Peyer's patch (tissue), 4 donors: ENCODE results near the gene SUPT5H. TPM values are rescaled to one million over a fixed set of nuclear protein-coding genes. Genes with fewer than 3 reads are reported as not detected.
A peak's percentile ranks its signal among the peaks of the same experiment; 100 is the strongest.

Source experiments
- DNase-seq, 3 donors: peaks; one replicate each; pipeline ENCODE4 v3.0.0-alpha.2; 2017 to 2019
- H3K27ac ChIP-seq, 4 donors: fragments of 200-600 bp; sonication (generic); one replicate each; pipeline ENCODE4 v1.5.1; 2016 to 2019
- H3K27me3 ChIP-seq, 2 donors: fragments of 200-600 bp; sonication (generic); one replicate each; pipeline ENCODE4 v1.5.1; 2019
- H3K36me3 ChIP-seq, 3 donors: fragments of 200-600 bp; sonication (generic); one replicate each; pipeline ENCODE4 v1.5.1; 2016 to 2019
- H3K4me1 ChIP-seq, 4 donors: fragments of 200-600 bp; sonication (generic); one replicate each; pipeline ENCODE4 v1.5.1; 2016 to 2019
- H3K4me3 ChIP-seq, 4 donors: fragments of 200-600 bp; sonication (generic); 1 replicate in 3 of 4; 2 replicates in 1 of 4; pipeline ENCODE4 v1.5.1; 2016 to 2019; ENCODE audit warnings: mild to moderate bottlenecking in 1 of 4
- H3K9me3 ChIP-seq, 4 donors: fragments of 200-600 bp; sonication (generic); one replicate each; pipeline ENCODE4 v1.5.1; 2016 to 2019; ENCODE audit warnings: mild to moderate bottlenecking in 1 of 4
- CTCF ChIP-seq, 6 experiments: fragments of 450-650 bp in 4 of 6; fragments of 200-600 bp in 2 of 6; sonication (generic) in 1 of 6; IDR thresholded peaks; one replicate each; pipeline ENCODE4 v1.5.1; 2017 to 2019; ENCODE audit warnings: antibody characterized with exemption in 6 of 6, mild to moderate bottlenecking in 3 of 6, moderate library complexity in 1 of 6
- POLR2A ChIP-seq, 2 donors: fragments of 450-650 bp; IDR thresholded peaks; one replicate each; pipeline ENCODE4 v1.5.1; 2017; ENCODE audit warnings: antibody characterized with exemption in 2 of 2, mild to moderate bottlenecking in 2 of 2, moderate library complexity in 2 of 2
- total RNA-seq, 4 donors: library from RNA; depleted of rRNA; stranded (reverse); fragments of >200 nt; gene quantifications; one replicate each; pipeline ENCODE4 v1.1.0, GENCODE V29; 2016

Gene SUPT5H
- total RNA-seq, 4 donors from 2014 or later, result 98.4 to 173 (median 160) TPM

- Histone ChIP-seq H3K36me3 (no peaks in the 10 kb centered on the region), H3K4me1 (peaks cover 4 to 15% (median 12%) of the 10 kb centered on the region in 4 donors), H3K27ac (no peak overlapping the region), H3K27me3 (peaks cover 0 to 21% of the 10 kb centered on the region in 2 donors), H3K9me3 (no peaks in the 10 kb centered on the region), H3K4me3 (no peak overlapping the region)
- no peak for TF ChIP-seq CTCF (IDR thresholded peaks at IDR 0.05)
- TF ChIP-seq POLR2A (IDR thresholded peaks at IDR 0.05), result no peak
- no peak for DNase-seq
Measured at GRCh38 chr19:39517432-39517831, 72.0 kb downstream of the SUPT5H start.

- Histone ChIP-seq H3K36me3 (no peaks in the 10 kb centered on the region), H3K9me3 (no peaks in the 10 kb centered on the region), H3K27me3 (peaks cover 0 to 21% of the 10 kb centered on the region in 2 donors), H3K4me3 (no peak overlapping the region), H3K4me1 (peaks cover 4 to 15% (median 12%) of the 10 kb centered on the region in 4 donors), H3K27ac (no peak overlapping the region)
- TF ChIP-seq POLR2A (IDR thresholded peaks at IDR 0.05) (no peak), CTCF (IDR thresholded peaks at IDR 0.05) (no peak)
- DNase-seq, result no peak
Measured at GRCh38 chr19:39518458-39518857, 73.1 kb downstream of the SUPT5H start.

DNA sequence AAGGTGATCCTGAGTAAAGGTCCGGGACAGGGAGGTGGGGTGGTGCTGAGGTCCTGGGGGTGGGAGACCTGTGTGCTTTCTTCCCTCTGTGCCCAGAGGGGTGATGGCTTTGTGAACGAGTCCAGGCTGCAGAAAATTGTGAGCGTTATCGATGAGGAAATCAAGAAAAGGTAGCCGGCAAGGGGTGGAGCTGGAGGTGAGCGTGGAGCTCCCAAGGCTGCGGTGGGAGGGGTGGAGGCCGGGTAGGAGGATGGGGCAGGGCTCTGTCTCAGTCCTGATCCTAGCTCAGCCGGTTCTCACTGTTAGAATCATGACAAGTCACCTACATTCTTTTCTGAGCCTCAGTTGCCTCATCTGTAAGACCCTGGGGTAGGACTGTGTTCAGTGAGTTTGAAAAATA, 73.6 kb downstream of the SUPT5H start:
- no peaks in the 10 kb centered on the region for H3K9me3 ChIP-seq
- H3K4me3 ChIP-seq, result no peak overlapping the region
- peaks cover 0 to 21% of the 10 kb centered on the region in 2 donors for H3K27me3 ChIP-seq
- no peak overlapping the region for H3K27ac ChIP-seq
- no peaks in the 10 kb centered on the region for H3K36me3 ChIP-seq
- TF ChIP-seq CTCF (IDR thresholded peaks at IDR 0.05) (no peak), POLR2A (IDR thresholded peaks at IDR 0.05) (no peak)
- H3K4me1 ChIP-seq, result peaks cover 4 to 15% (median 12%) of the 10 kb centered on the region in 4 donors
- DNase-seq, result no peak

DNA sequence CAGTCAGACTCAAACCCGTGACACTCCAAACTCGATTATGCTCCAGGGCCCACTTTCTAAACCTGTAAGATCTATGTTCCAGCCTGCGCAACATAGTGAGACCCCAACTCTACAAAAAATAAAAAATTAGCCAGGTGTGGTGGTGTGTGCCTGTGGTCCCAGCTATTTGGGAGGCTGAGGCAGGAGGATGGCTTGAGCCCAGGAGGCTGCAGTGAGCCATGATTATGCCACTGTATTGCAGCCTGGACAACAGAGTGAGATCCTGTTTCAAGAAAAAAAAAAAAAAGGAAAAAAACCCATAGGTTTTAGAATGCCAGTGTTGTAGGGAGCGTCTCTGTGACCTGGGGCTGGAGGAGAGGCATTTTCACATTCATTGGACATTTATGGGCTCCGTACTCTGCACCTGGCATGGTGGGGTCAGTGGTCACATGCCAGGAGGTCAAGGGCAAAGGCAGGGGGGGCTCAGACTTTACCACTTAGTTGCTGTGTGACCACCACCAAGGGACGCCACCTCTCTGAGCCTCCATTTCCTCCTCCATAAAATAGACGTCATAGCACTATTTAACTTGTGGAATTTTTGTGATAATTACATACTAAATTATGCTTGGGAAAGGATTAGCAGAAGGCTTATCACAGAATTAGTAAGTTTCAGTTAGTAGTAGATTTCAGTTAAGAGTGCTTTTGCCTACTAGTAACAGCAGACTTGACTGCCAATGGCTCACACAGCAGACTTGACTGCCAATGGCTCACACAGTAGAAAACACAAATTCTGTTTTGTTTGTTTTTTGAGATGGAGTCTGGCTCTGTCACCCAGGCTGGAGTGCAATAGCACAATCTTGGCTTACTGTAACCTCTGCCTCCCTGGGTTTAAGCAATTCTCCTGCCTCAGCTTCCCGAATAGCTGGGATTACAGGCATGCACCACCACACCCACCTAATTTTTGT, 75.4 kb downstream of the SUPT5H start:
- H3K27me3 ChIP-seq, result peaks cover 0 to 4% of the 10 kb centered on the region in 2 donors
- no peak overlapping the region for H3K27ac ChIP-seq
- H3K9me3 ChIP-seq, result no peaks in the 10 kb centered on the region
- H3K4me1 ChIP-seq, result peaks cover 0 to 9% (median 3%) of the 10 kb centered on the region in 4 donors
- no peak for TF ChIP-seq POLR2A (IDR thresholded peaks at IDR 0.05)
- no peak for TF ChIP-seq CTCF (IDR thresholded peaks at IDR 0.05)
- no peaks in the 10 kb centered on the region for H3K36me3 ChIP-seq
- H3K4me3 ChIP-seq, result no peak overlapping the region
- DNase-seq, result no peak

DNA sequence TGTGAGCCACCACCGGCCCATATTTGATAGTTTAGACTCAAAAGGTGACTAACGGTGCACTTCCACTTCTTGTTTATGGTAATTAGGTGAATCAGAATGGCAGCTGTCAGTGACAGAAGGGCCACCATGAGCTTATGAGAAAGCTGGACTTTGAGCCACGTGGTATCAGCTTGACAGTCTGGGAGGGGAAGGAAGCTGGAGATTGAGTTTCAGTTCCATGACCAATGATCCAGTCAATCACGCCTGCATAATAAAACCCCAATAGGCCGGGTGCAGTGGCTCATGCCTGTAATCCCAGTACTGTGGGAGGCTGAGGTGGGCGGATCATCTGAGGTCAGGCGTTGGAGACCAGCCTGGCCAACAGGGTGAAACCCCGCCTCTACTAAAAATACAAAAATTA, 79.1 kb downstream of the SUPT5H start:
- DNase-seq, result peak in 1 of 3 donors; percentile 77
- H3K27me3 ChIP-seq, result no peaks in the 10 kb centered on the region
- H3K4me1 ChIP-seq, result peaks cover 0 to 6% (median 0%) of the 10 kb centered on the region in 4 donors
- peak overlapping the region in 1 of 4 donors; percentile 26 for H3K27ac ChIP-seq
- H3K36me3 ChIP-seq, result no peaks in the 10 kb centered on the region
- no peak for TF ChIP-seq CTCF (IDR thresholded peaks at IDR 0.05)
- TF ChIP-seq POLR2A (IDR thresholded peaks at IDR 0.05), result no peak
- no peaks in the 10 kb centered on the region for H3K9me3 ChIP-seq
- H3K4me3 ChIP-seq, result no peak overlapping the region
